Germinal center (tissue), 1 donor: Measurements from ENCODE around the gene FHL5.
"Not testable (repeated sequence)": the region's sequence is repeated elsewhere in the genome, so short reads cannot be mapped to it uniquely, and the experiment has no call there.

ENCODE experiments used
- DNase-seq: peaks from one replicate; pipeline ENCODE4 v3.0.0; 2012; ENCODE audit warnings: mixed read lengths, low spot score

Gene FHL5

GRCh38 chr6:96611342-96611991 is 48.5 kb downstream of the FHL5 start:
- DNase-seq: peak; percentile 8

GRCh38 chr6:96613291-96613999 is 50.5 kb downstream of the FHL5 start:
- DNase-seq: no peak

- DNase-seq: no peak
Observed at GRCh38 chr6:96620851-96621250, 57.9 kb downstream of the FHL5 start.

- DNase-seq: no peak
Observed at GRCh38 chr6:96621983-96622382, 59.1 kb downstream of the FHL5 start.

- DNase-seq: no peak
Observed at GRCh38 chr6:96624957-96625356, 62.0 kb downstream of the FHL5 start.

- peak; percentile 21 for DNase-seq
Observed at GRCh38 chr6:96626759-96627364, 63.9 kb downstream of the FHL5 start.

- DNase-seq: no peak
Observed at GRCh38 chr6:96631248-96631647, 68.3 kb downstream of the FHL5 start.

- not testable (repeated sequence) for DNase-seq
Observed at GRCh38 chr6:96637979-96638378, 75.1 kb downstream of the FHL5 start.

GRCh38 chr6:96645106-96645505 is 82.2 kb downstream of the FHL5 start:
- no peak for DNase-seq

- DNase-seq: no peak
Observed at GRCh38 chr6:96649926-96650325, 87.0 kb downstream of the FHL5 start.

GRCh38 chr6:96651816-96652215 is 88.9 kb downstream of the FHL5 start:
- DNase-seq: no peak

GRCh38 chr6:96652552-96652951 is 89.6 kb downstream of the FHL5 start:
- no peak for DNase-seq

- DNase-seq: no peak
Observed at GRCh38 chr6:96653181-96653580, 90.3 kb downstream of the FHL5 start.

GRCh38 chr6:96656567-96656966 is 93.6 kb downstream of the FHL5 start:
- DNase-seq: no peak

GRCh38 chr6:96657344-96657743 is 94.4 kb downstream of the FHL5 start:
- no peak for DNase-seq

GRCh38 chr6:96659084-96659845 is 96.3 kb downstream of the FHL5 start:
- no peak for DNase-seq
